Measurements from ENCODE around the gene XRCC5. TPM values are rescaled to one million over a fixed set of nuclear protein-coding genes. Genes with fewer than 3 reads are reported as not detected.

Gene XRCC5
- total RNA-seq, 1 experiment from 2014 or later: 534 TPM

DNA sequence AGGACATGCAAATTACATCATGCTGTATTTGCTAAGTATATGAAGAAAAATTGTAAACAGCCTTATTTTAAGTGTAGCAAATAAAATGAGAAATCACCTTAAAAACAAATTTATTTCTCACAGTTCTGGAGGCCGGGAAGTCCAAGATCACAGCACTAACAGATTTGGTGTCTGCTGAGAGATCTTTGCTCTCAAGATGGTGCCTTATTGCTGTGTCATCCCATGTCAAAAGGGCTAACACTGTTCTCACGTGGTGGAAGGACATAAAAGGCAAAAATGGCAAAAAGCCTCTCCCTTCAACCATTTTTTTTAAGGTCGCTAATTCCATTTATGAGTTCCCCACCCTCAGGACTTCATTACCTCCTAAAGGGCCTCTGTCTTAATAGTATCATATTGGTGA is 12.1 kb downstream of the XRCC5 start:
- intact Hi-C loops (cut with micrococcal nuclease; ENCODE audit: unreplicated experiment): no loop called here
- BruUV-seq (replicated peaks): no TSS peak
- no peak overlapping the region for H3K4me3 ChIP-seq (ENCODE audit: low read depth, low read length, poor library complexity, severe bottlenecking)
- peak overlapping the region; percentile 14 for H3K27ac ChIP-seq (ENCODE audit: low read depth, low read length, poor library complexity, severe bottlenecking)
- peaks cover 40% of the 10 kb centered on the region for H3K4me1 ChIP-seq (ENCODE audit: insufficient read depth, low read length, poor library complexity, severe bottlenecking)
- POLR2A ChIA-PET (ENCODE audit: low non-redundant PET): no interaction called here
- DNase-seq (ENCODE audit: low spot score): no peak
- CTCF ChIA-PET: no interaction called here
- no peak for TF ChIP-seq EZH2 (IDR thresholded peaks at IDR 0.05; ENCODE audit: borderline replicate concordance, low read depth, low read length, poor library complexity, severe bottlenecking)
- H3K9me3 ChIP-seq (ENCODE audit: low read depth, low read length, poor library complexity, severe bottlenecking): no peaks in the 10 kb centered on the region
- peaks cover 99% of the 10 kb centered on the region for H3K36me3 ChIP-seq (ENCODE audit: insufficient read depth, low read length, poor library complexity, severe bottlenecking)
- H3K27me3 ChIP-seq (replicated peaks; ENCODE audit: insufficient read depth, low read depth, low read length, poor library complexity): no peaks in the 10 kb centered on the region

GRCh38 chr2:216126943-216127342 is 17.8 kb downstream of the XRCC5 start:
- POLR2A ChIA-PET (ENCODE audit: low non-redundant PET): no interaction called here
- no peak for DNase-seq (ENCODE audit: low spot score)
- no TSS peak for BruUV-seq (replicated peaks)
- TF ChIP-seq, protein P1, sequence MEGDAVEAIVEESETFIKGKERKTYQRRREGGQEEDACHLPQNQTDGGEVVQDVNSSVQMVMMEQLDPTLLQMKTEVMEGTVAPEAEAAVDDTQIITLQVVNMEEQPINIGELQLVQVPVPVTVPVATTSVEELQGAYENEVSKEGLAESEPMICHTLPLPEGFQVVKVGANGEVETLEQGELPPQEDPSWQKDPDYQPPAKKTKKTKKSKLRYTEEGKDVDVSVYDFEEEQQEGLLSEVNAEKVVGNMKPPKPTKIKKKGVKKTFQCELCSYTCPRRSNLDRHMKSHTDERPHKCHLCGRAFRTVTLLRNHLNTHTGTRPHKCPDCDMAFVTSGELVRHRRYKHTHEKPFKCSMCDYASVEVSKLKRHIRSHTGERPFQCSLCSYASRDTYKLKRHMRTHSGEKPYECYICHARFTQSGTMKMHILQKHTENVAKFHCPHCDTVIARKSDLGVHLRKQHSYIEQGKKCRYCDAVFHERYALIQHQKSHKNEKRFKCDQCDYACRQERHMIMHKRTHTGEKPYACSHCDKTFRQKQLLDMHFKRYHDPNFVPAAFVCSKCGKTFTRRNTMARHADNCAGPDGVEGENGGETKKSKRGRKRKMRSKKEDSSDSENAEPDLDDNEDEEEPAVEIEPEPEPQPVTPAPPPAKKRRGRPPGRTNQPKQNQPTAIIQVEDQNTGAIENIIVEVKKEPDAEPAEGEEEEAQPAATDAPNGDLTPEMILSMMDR (conservative IDR thresholded peaks at IDR 0.05; ENCODE audit: low read depth, low read length): no peak
- no peak for TF ChIP-seq EZH2 (IDR thresholded peaks at IDR 0.05; ENCODE audit: borderline replicate concordance, low read depth, low read length, poor library complexity, severe bottlenecking)
- intact Hi-C loops (cut with micrococcal nuclease; ENCODE audit: unreplicated experiment): loop anchor here (5.0 kb wide), 1 partner anchor 35 kb away; no protein-coding TSS in a partner anchor
- no peaks in the 10 kb centered on the region for H3K9me3 ChIP-seq (ENCODE audit: low read depth, low read length, poor library complexity, severe bottlenecking)
- H3K27ac ChIP-seq (ENCODE audit: low read depth, low read length, poor library complexity, severe bottlenecking): no peak overlapping the region
- CTCF ChIA-PET: no interaction called here
- H3K4me1 ChIP-seq (ENCODE audit: insufficient read depth, low read length, poor library complexity, severe bottlenecking): no peaks in the 10 kb centered on the region
- no peaks in the 10 kb centered on the region for H3K27me3 ChIP-seq (replicated peaks; ENCODE audit: insufficient read depth, low read depth, low read length, poor library complexity)
- H3K36me3 ChIP-seq (ENCODE audit: insufficient read depth, low read length, poor library complexity, severe bottlenecking): peaks cover 98% of the 10 kb centered on the region
- no peak overlapping the region for H3K4me3 ChIP-seq (ENCODE audit: low read depth, low read length, poor library complexity, severe bottlenecking)

GRCh38 chr2:216130346-216130971 is 21.3 kb downstream of the XRCC5 start:
- peaks cover 97% of the 10 kb centered on the region for H3K36me3 ChIP-seq (ENCODE audit: insufficient read depth, low read length, poor library complexity, severe bottlenecking)
- H3K27me3 ChIP-seq (replicated peaks; ENCODE audit: insufficient read depth, low read depth, low read length, poor library complexity): no peaks in the 10 kb centered on the region
- BruUV-seq (replicated peaks): no TSS peak
- H3K4me3 ChIP-seq (ENCODE audit: low read depth, low read length, poor library complexity, severe bottlenecking): no peak overlapping the region
- intact Hi-C loops (cut with micrococcal nuclease; ENCODE audit: unreplicated experiment): no loop called here
- no peaks in the 10 kb centered on the region for H3K4me1 ChIP-seq (ENCODE audit: insufficient read depth, low read length, poor library complexity, severe bottlenecking)
- ChIA-PET CTCF (no interaction called here), POLR2A (ENCODE audit: low non-redundant PET) (interaction anchor here (0.7 kb wide), 1 partner anchor 18 kb away, joined by 16 read pairs; no protein-coding TSS in a partner anchor)
- no peak overlapping the region for H3K27ac ChIP-seq (ENCODE audit: low read depth, low read length, poor library complexity, severe bottlenecking)
- H3K9me3 ChIP-seq (ENCODE audit: low read depth, low read length, poor library complexity, severe bottlenecking): no peaks in the 10 kb centered on the region
- no peak for DNase-seq (ENCODE audit: low spot score)
- TF ChIP-seq EZH2 (IDR thresholded peaks at IDR 0.05; ENCODE audit: borderline replicate concordance, low read depth, low read length, poor library complexity, severe bottlenecking): no peak
- TF ChIP-seq, protein P1 (conservative IDR thresholded peaks at IDR 0.05; ENCODE audit: low read depth, low read length): 0 out of 2 replicates have a peak, but pooled peaks have one; percentile 21
